ENCODE data around the gene SMIM36. TPM values are rescaled to one million over a fixed set of nuclear protein-coding genes. Genes with fewer than 3 reads are reported as not detected.
A peak's percentile ranks its signal among the peaks of the same experiment; 100 is the strongest.

Gene SMIM36
- total RNA-seq (not detected), polyA plus RNA-seq (not detected)
- long read RNA-seq, donor 1, result 0 reads
- long read RNA-seq, donor 2, result 0 reads
- long read RNA-seq, donor 3, result 0 reads
- long read RNA-seq, donor 4, result 0 reads
- long read RNA-seq, donor 5, result 0 reads
- long read RNA-seq, donor 6, result 0 reads
- long read RNA-seq, donor 7, result 0 reads
- long read RNA-seq, donor 8, result 0 reads
- long read RNA-seq, donor 9, result 0 reads
- long read RNA-seq, donor 10, result 0 reads

- H3K27me3 ChIP-seq, result no peaks in the 10 kb centered on the region
- intact Hi-C loops (cut with DNase I), result loop anchor here (10.0 kb wide), 3 partner anchors 156 to 516 kb away; no protein-coding TSS in a partner anchor
- WGBS, 4 donors, result 87 to 92% (median 88%) methylated on average over 10 to 18 of the region's 18 CpGs
- TF ChIP-seq CTCF (IDR thresholded peaks at IDR 0.05), result no peak
- TF ChIP-seq POLR2A (IDR thresholded peaks at IDR 0.05), result no peak
- H3K27ac ChIP-seq, result no peak within 1 kb of the TSS
- peaks cover 0 to 11% of the 10 kb centered on the region in 2 donors for H3K4me1 ChIP-seq (replicated peaks in 1 of 2)
- no peaks in the 10 kb centered on the region for H3K9me3 ChIP-seq (replicated peaks in 1 of 3)
- no peaks in the 10 kb centered on the region for H3K36me3 ChIP-seq (replicated peaks in 1 of 2)
- no peak within 1 kb of the TSS for H3K4me3 ChIP-seq
- no peak for DNase-seq
Observed at GRCh38 chr17:55510986-55511721, at the start of gene SMIM36. TSS of gene SMIM36 (minus strand) at chr17:55511452.

- no peak for TF ChIP-seq CTCF (IDR thresholded peaks at IDR 0.05)
- TF ChIP-seq POLR2A (IDR thresholded peaks at IDR 0.05), result no peak
- Histone ChIP-seq H3K27ac (no peak overlapping the region), H3K4me1 (replicated peaks in 1 of 2) (no peaks in the 10 kb centered on the region), H3K27me3 (peaks cover 4% of the 10 kb centered on the region), H3K4me3 (no peak overlapping the region), H3K9me3 (replicated peaks in 1 of 3) (no peaks in the 10 kb centered on the region), H3K36me3 (replicated peaks in 1 of 2) (no peaks in the 10 kb centered on the region)
- intact Hi-C loops (cut with DNase I), result no loop called here
- DNase-seq, result no peak
- 81 to 90% (median 82%) methylated on average over 5 to 8 of the region's 8 CpGs for WGBS, 4 donors
Observed at GRCh38 chr17:55555772-55556171, 44.5 kb upstream of the SMIM36 start.

- intact Hi-C loops (cut with DNase I), result no loop called here
- Histone ChIP-seq H3K4me3 (no peak overlapping the region), H3K36me3 (replicated peaks in 1 of 2) (no peaks in the 10 kb centered on the region), H3K27me3 (no peaks in the 10 kb centered on the region), H3K4me1 (replicated peaks in 1 of 2) (no peaks in the 10 kb centered on the region), H3K27ac (no peak overlapping the region), H3K9me3 (replicated peaks in 1 of 3) (no peaks in the 10 kb centered on the region)
- DNase-seq, result peak in 1 of 7 donors; percentile 10
- WGBS, 4 donors, result 26 to 48% (median 28%) methylated on average over 2 of the region's 2 CpGs
- peak in 4 of 6 experiments; percentile 26 to 45 (median 36) for TF ChIP-seq CTCF (IDR thresholded peaks at IDR 0.05)
- TF ChIP-seq POLR2A (IDR thresholded peaks at IDR 0.05), result no peak
Observed at GRCh38 chr17:55549140-55549539, 37.9 kb upstream of the SMIM36 start.

- 58 to 84% (median 69%) methylated on average over 1 of the region's 1 CpG for WGBS, 4 donors
- DNase-seq, result no peak
- no peaks in the 10 kb centered on the region for H3K27me3 ChIP-seq
- no peaks in the 10 kb centered on the region for H3K4me1 ChIP-seq (replicated peaks in 1 of 2)
- intact Hi-C loops (cut with DNase I), result no loop called here
- no peak overlapping the region for H3K4me3 ChIP-seq
- no peaks in the 10 kb centered on the region for H3K9me3 ChIP-seq (replicated peaks in 1 of 3)
- H3K27ac ChIP-seq, result no peak overlapping the region
- no peaks in the 10 kb centered on the region for H3K36me3 ChIP-seq (replicated peaks in 1 of 2)
- TF ChIP-seq CTCF (IDR thresholded peaks at IDR 0.05) (no peak), POLR2A (IDR thresholded peaks at IDR 0.05) (no peak)
Observed at GRCh38 chr17:55546991-55547664, 35.9 kb upstream of the SMIM36 start.
